ENCODE results near the gene PHAF1.

GRCh38 chr16:67184995-67185650, 75.4 kb downstream of the PHAF1 start:
- TF ChIP-seq, protein P1, sequence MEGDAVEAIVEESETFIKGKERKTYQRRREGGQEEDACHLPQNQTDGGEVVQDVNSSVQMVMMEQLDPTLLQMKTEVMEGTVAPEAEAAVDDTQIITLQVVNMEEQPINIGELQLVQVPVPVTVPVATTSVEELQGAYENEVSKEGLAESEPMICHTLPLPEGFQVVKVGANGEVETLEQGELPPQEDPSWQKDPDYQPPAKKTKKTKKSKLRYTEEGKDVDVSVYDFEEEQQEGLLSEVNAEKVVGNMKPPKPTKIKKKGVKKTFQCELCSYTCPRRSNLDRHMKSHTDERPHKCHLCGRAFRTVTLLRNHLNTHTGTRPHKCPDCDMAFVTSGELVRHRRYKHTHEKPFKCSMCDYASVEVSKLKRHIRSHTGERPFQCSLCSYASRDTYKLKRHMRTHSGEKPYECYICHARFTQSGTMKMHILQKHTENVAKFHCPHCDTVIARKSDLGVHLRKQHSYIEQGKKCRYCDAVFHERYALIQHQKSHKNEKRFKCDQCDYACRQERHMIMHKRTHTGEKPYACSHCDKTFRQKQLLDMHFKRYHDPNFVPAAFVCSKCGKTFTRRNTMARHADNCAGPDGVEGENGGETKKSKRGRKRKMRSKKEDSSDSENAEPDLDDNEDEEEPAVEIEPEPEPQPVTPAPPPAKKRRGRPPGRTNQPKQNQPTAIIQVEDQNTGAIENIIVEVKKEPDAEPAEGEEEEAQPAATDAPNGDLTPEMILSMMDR (IDR thresholded peaks at IDR 0.05; ENCODE audit: insufficient read depth, low read length), result peak; percentile 59
- TF ChIP-seq POLR2AphosphoS5 (IDR thresholded peaks at IDR 0.05; ENCODE audit: low read depth) (no peak), SPI1 (IDR thresholded peaks at IDR 0.05; ENCODE audit: borderline replicate concordance, low read depth) (no peak)

All from HL-60 (cell line).